Smooth muscle cell of the brain vasculature (primary cell): ENCODE data around the gene ADPRHL1.
"Not testable (repeated sequence)": the region's sequence is repeated elsewhere in the genome, so short reads cannot be mapped to it uniquely, and the experiment has no call there.

Experiments used
- DNase-seq: peaks from one replicate; pipeline ENCODE4 v3.0.0-alpha.2; 2012; ENCODE audit warnings: low read depth, low spot score

Gene ADPRHL1

GRCh38 chr13:113403255-113404104, 49.8 kb downstream of the ADPRHL1 start:
- no peak for DNase-seq

- no peak for DNase-seq
These were observed 50.6 kb downstream of the ADPRHL1 start for GRCh38 chr13:113402471-113403254.

GRCh38 chr13:113401452-113402415, 51.6 kb downstream of the ADPRHL1 start:
- DNase-seq: no peak

GRCh38 chr13:113400621-113401451, 52.5 kb downstream of the ADPRHL1 start:
- no peak for DNase-seq

GRCh38 chr13:113399755-113400149, 53.5 kb downstream of the ADPRHL1 start:
- no peak for DNase-seq

GRCh38 chr13:113398963-113399754, 54.1 kb downstream of the ADPRHL1 start:
- DNase-seq: peak; percentile 54

- no peak for DNase-seq
These were observed 55.5 kb downstream of the ADPRHL1 start for GRCh38 chr13:113397608-113398425.

- no peak for DNase-seq
These were observed 59.0 kb downstream of the ADPRHL1 start for GRCh38 chr13:113394339-113394640.

- no peak for DNase-seq
These were observed 59.5 kb downstream of the ADPRHL1 start for GRCh38 chr13:113393563-113394338.

- no peak for DNase-seq
These were observed 60.1 kb downstream of the ADPRHL1 start for GRCh38 chr13:113393226-113393562.

GRCh38 chr13:113390874-113391497, 62.3 kb downstream of the ADPRHL1 start:
- no peak for DNase-seq

GRCh38 chr13:113389586-113389985, 63.7 kb downstream of the ADPRHL1 start:
- DNase-seq: not testable (repeated sequence)

GRCh38 chr13:113387396-113387795, 65.9 kb downstream of the ADPRHL1 start:
- DNase-seq: no peak

GRCh38 chr13:113383089-113383488, 70.2 kb downstream of the ADPRHL1 start:
- no peak for DNase-seq

- not testable (repeated sequence) for DNase-seq
These were observed 70.7 kb downstream of the ADPRHL1 start for GRCh38 chr13:113382542-113382941.

GRCh38 chr13:113378825-113379224, 74.5 kb downstream of the ADPRHL1 start:
- DNase-seq: no peak

GRCh38 chr13:113374511-113375175, 78.6 kb downstream of the ADPRHL1 start:
- no peak for DNase-seq
